HFFc6 (cell line): ENCODE data around the gene HCK. TPM values are rescaled to one million over a fixed set of nuclear protein-coding genes. Genes with fewer than 3 reads are reported as not detected.

Source experiments
- DNase-seq: peaks from one replicate; pipeline ENCODE4 v3.0.0-alpha.2; 2018
- H3K27ac Mint-ChIP-seq: 2 replicates; pipeline ENCODE4 v1.8.0; 2020; ENCODE audit warnings: mild to moderate bottlenecking, mixed read lengths
- H3K27me3 Mint-ChIP-seq: 2 replicates; pipeline ENCODE4 v1.8.0; 2021; ENCODE audit warnings: mild to moderate bottlenecking, moderate library complexity, mixed read lengths; ENCODE audit not compliant: insufficient read depth
- H3K36me3 Mint-ChIP-seq: 2 replicates; pipeline ENCODE4 v1.8.0; 2021; ENCODE audit warnings: low read depth, mixed read lengths
- H3K4me1 Mint-ChIP-seq: 2 replicates; pipeline ENCODE4 v1.8.0; 2020; ENCODE audit warnings: low read depth, mixed read lengths
- H3K4me3 Mint-ChIP-seq: 2 replicates; pipeline ENCODE4 v1.8.0; 2020; ENCODE audit warnings: mild to moderate bottlenecking, moderate library complexity, mixed read lengths
- H3K9me3 Mint-ChIP-seq: 2 replicates; pipeline ENCODE4 v1.8.0; 2020; ENCODE audit warnings: mild to moderate bottlenecking, mixed read lengths
- CTCF ChIP-seq: fragments of 200-600 bp; sonication (generic); IDR thresholded peaks from 2 replicates; pipeline ENCODE4 v1.5.0; 2021; ENCODE audit warnings: antibody characterized with exemption, mild to moderate bottlenecking
- total RNA-seq, 6 experiments: library from RNA; stranded (reverse); fragmentation: NEBNext Ultra II Directional; extraction: Animal tissue kit (Norgen Biotek cat#: 25700); gene quantifications; 2 replicates in 1 of 6; 3 replicates in 5 of 6; pipeline ENCODE4 v1.2.3, GENCODE V29; 2021

HCK gene
- total RNA-seq, 6 experiments from 2014 or later = not detected

DNA sequence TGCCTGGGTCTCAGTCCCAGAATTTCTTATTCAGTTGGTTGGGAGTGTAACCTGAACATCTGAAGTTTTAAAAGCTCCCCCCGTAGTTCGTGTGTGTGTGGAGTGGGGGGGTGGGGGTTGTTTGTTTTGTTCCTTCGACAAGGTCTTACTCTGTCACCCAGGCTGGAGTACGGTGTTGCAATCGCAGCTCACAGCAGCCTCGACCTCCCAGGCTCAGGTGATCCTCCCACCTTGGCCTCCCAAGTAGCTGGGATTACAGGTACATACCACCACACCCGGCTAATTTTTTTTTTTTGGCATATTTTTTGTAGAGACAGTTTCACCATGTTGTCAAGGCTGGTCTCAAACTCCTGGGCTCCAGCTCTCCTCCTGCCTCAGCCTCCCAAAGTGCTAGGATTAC, 38.7 kb upstream of the HCK start:
- no peak for DNase-seq
- TF ChIP-seq CTCF = no peak
- H3K27me3 Mint-ChIP-seq = peaks cover 44% of the 10 kb centered on the region
- H3K4me1 Mint-ChIP-seq = no peaks in the 10 kb centered on the region
- H3K9me3 Mint-ChIP-seq = no peaks in the 10 kb centered on the region
- no peaks in the 10 kb centered on the region for H3K36me3 Mint-ChIP-seq
- H3K4me3 Mint-ChIP-seq = no peak overlapping the region
- no peak overlapping the region for H3K27ac Mint-ChIP-seq

DNA sequence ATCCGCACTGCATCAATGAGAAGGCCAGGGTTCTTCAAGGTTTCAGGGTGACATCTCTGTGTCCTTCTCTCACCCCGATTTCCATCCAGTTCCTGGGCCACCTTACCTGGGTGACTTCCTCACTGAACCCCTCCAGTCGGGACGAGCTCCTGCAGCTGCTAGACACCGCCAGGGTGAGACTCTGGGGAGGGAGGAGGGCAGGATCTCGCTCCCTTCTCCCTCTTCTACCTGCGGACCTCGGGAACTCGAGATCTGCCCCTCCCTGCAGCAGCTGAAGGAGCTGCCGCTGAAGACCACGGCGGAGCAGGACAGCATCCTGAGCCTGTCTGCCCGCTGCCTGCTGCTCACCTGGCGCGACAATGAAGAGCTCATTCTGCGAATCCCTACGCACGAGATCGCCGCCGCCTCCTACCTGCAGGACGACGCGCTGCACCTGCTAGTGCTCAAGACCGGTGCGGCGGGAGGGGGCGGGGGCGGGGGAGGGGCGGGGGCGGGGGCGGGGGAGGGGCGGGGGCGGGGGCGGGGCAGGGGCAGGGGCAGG, 34.3 kb upstream of the HCK start:
- Mint-ChIP-seq H3K4me1 (peaks cover 5% of the 10 kb centered on the region; the same call in 1 of the 2 replicates), H3K9me3 (no peaks in the 10 kb centered on the region), H3K27me3 (peaks cover 60% of the 10 kb centered on the region), H3K4me3 (no peak overlapping the region), H3K27ac (no peak overlapping the region), H3K36me3 (peaks cover 4% of the 10 kb centered on the region)
- no peak for DNase-seq
- no peak for TF ChIP-seq CTCF

DNA sequence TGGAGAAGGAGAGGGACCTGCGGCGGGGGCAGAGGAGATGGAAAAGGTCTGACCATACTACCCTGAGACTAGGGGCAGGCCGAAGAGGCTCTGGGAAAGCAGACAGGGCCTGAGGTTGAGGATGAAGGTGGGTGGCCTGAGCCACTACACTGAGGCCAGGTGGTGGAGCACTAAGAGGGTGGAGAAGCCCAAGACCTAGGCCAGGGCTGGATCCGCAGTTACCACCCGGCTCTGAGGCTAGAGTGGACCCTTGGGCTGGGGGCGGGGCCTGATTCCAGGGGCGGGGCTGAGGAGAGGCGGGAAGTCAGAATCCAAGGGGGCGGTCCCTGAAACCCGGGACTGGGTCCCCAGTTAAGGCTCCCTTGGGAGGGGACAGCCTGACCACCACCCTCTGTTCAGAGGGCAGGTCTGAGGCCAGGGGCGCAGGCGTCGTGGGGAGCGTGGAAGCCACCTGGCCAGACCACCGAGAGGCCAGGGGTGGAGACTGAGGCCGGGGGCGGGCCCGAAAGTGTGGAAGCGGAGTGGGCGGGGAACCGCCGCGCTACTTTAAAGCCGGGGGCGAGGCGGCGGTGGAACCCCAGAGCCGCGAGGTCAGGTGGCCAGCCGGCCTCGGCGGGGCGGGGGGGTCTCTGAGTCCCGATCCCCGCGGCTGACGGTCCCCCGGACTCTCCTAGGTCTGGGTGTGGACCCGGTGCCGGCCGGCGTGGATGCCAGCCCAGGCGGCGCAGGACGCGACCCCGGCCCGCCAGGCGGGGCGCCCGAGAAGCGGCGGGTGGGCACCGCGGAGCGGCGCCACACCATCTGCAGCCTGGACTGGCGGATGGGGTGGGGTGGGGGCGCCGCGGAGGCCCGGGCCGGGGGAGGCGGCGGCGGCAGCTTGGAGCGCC, 33.5 kb upstream of the HCK start:
- H3K27me3 Mint-ChIP-seq = peaks cover 68% of the 10 kb centered on the region
- H3K9me3 Mint-ChIP-seq = no peaks in the 10 kb centered on the region
- H3K27ac Mint-ChIP-seq = no peak overlapping the region
- peaks cover 5% of the 10 kb centered on the region; the same call in 1 of the 2 replicates for H3K4me1 Mint-ChIP-seq
- TF ChIP-seq CTCF = no peak
- H3K4me3 Mint-ChIP-seq = no peak overlapping the region; the same call in 1 of the 2 replicates
- DNase-seq = no peak
- H3K36me3 Mint-ChIP-seq = peaks cover 4% of the 10 kb centered on the region

DNA sequence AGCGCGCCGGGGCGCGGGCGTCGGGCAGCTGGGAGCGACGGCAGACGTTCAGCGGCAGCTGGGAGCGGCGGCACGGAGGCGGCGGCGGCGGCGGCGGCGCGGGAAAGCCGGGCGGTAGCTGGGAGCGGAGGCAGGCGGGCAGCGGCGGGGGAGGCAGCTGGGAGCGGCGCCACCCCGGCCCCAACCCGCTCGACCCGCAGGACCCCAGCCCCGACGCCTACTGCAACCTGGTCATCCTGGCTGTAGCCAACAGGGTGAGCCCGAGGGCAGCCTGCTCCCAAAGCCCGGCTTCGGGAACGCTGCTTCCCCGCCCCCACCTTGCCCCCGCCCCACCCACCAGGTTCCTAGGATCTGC, 32.9 kb upstream of the HCK start:
- Mint-ChIP-seq H3K36me3 (peaks cover 4% of the 10 kb centered on the region), H3K9me3 (no peaks in the 10 kb centered on the region), H3K27me3 (peaks cover 69% of the 10 kb centered on the region), H3K4me1 (peaks cover 5% of the 10 kb centered on the region; the same call in 1 of the 2 replicates), H3K27ac (no peak overlapping the region), H3K4me3 (peak overlapping the region; percentile 60; the same call in 1 of the 2 replicates)
- TF ChIP-seq CTCF = no peak
- DNase-seq = no peak

DNA sequence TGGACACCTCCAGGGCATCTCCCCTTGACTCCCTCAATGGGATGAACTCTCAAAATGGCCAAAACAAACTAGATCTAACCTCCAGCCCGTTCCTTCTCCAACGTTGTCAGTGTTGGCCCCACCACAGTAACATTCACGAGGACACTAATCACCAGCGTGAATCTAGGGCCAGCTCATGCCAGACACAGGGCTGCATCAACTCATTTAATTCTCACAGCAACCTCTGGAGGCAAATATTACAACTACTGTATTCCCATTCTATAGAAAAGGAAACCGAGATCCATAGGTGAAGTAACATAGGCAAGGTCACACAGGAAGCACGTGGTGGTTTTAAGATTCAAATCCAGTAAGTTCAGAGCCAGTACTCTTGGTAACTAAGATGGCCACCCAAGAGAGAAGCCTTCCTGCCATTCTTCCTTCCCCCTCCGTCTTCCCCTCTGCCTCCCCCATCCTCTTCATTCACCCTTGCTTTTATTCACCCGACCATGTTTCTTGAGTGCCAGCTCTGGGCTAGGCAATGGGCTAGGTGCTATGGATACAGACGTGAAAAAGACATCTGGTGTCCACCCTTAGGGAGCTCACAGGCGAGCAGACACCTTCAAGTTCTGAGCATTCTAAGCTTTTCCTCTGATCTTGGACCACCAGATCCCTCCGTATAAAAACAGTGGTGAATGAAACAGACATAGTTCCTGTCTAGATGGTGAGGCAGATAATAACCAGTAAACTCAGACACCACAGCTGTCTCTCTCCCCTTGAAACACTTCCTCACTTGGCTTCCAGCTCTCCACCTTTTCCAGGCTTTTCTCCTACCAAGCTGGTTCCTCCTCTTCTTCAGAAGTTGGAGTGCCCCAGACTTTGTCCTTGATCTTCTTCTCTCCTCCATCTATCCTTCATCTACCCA, 32.2 kb upstream of the HCK start:
- H3K27me3 Mint-ChIP-seq = peaks cover 62% of the 10 kb centered on the region
- no peak for TF ChIP-seq CTCF
- H3K9me3 Mint-ChIP-seq = no peaks in the 10 kb centered on the region
- H3K4me3 Mint-ChIP-seq = peak overlapping the region; percentile 60
- no peak for DNase-seq
- no peak overlapping the region for H3K27ac Mint-ChIP-seq
- peaks cover 4% of the 10 kb centered on the region for H3K36me3 Mint-ChIP-seq
- H3K4me1 Mint-ChIP-seq = peaks cover 5% of the 10 kb centered on the region; the same call in 1 of the 2 replicates
